HG03558 (cell line): ENCODE measurements around the gene BRCC3.

ENCODE experiments used
- ATAC-seq: cut with Tn5 transposase; IDR thresholded peaks from one replicate; pipeline ENCODE4 v1.9.1; 2021; ENCODE audit warnings: moderate number of reproducible peaks; ENCODE audit not compliant: unreplicated experiment; ENCODE audit errors: extremely low read depth

BRCC3 gene

DNA sequence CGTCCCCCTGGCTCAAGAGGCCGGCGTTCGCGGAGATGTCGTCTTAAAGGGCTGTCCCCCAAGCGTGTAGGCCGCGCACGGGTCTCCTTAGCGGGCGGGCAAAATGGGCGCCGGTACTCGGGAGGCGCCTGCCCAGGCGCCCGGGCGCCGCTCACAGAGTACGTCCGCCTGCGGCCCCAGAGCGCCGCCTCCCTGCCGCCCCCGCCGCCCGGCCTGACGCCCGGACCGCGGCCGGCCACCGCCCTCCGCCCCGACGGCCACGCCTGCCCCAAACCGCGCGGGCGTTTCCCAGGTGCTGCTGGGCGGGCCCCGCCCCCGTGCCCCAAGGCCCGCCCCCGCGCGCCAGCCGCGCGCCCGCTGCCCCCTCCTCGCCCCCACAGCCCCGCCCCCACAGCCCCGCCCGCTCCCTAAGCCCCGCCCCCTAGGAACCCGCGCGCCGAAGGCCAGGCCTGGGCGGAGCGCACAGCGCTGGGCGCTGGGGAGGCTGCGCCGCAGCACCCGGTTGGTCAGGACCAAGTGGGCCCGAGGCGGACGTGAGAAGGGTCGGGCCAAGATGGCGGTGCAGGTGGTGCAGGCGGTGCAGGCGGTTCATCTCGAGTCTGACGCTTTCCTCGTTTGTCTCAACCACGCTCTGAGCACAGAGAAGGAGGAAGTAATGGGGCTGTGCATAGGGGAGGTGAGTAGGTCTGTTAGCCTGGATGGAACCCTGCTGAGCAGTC, at the start of gene BRCC3, which contains the start of the genes CMC4 and MTCP1:
Gene BRCC3, plus strand, starts transcription at position 534 of the 719 bp plus-strand sequence. Its CDS starts 20 bp downstream, at position 554.
Gene CMC4, minus strand, starts transcription at position 162 of the 719 bp plus-strand sequence. CDS start 7,113 bp downstream, outside the sequence.
Gene MTCP1, minus strand, starts transcription at position 162 of the 719 bp plus-strand sequence. CDS start 5,126 bp downstream, outside the sequence.
- peak; percentile 88 for ATAC-seq

DNA sequence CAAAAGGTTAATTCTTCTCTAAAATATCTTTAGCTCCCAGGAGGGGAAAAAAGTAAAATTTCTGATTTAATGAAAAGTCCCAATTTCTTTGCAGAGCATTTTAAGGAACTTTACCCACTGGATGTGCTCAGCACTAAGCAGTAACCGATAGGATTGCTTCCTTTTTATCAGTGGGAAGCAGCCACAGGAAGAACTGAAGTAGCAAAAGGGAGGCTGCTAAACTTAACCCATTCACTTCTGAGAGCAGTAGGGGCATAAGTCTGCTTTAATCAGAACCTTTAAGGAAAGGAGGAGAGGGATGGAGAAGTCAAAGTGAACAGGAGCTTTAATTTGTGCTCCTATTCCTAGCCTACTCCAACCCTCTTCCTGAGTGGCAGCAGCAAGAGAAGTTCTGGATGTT, 48.7 kb upstream of the BRCC3 start, which contains the start of gene F8:
Gene F8, minus strand, starts transcription at position 139 of the 400 bp plus-strand sequence. CDS start 171 bp downstream, outside the sequence.
- no peak for ATAC-seq

DNA sequence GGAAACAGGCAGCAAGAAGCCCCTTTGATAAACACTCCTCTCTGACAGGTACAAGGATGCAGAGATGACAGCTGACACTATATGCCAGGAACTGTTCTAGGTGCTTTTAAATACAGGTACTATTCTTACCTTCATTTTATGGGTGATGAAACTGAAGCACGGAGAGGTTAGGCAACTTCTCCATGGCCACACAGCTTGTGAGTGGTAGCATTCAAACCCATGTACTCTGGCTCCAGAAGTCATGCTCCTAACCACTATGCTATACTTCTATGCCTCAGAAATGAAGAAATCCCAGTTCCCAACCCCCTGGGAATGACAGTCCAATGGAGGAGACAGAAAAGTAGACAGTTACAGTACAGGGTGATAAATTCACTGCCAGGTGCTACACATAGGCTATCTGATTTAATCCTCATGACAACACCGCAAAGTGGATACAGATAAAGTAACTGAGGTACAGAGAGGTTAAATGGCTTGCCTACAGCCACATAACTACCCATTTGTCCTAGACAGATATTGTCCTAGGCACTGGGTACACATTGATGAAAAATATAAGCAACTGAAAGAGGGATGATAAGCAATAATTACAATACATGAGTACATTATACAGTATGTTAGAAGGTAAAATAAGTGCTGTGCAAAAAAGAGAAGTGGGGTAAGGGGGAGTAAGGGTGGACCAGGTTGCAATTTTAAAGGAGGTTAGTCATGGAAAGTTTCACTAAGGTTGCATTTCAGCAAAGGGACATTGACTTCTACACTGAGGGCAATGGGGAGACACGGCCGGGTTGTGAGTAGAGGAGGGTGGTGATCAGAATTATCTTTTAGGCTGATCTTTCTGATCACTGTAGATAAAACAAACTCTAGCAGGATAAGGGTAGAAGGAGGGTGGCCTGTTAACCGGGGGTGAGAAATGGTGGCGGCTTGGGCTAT, 47.1 kb upstream of the BRCC3 start:
- no peak for ATAC-seq

DNA sequence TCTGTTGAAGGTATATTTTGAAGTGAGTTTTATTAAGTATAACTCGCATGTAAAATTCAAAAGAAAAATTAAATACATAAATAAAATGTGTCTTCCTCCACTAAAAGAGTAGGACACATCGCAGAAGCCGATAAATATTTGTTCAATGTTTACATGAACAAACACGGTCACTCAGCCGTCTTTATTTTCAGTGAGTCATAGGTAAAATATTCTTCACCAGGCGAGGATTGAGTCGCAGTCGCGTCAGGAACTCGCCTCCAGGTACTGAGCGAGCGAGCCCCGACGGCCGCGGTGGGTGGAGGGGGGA, 44.9 kb upstream of the BRCC3 start:
- no peak for ATAC-seq

DNA sequence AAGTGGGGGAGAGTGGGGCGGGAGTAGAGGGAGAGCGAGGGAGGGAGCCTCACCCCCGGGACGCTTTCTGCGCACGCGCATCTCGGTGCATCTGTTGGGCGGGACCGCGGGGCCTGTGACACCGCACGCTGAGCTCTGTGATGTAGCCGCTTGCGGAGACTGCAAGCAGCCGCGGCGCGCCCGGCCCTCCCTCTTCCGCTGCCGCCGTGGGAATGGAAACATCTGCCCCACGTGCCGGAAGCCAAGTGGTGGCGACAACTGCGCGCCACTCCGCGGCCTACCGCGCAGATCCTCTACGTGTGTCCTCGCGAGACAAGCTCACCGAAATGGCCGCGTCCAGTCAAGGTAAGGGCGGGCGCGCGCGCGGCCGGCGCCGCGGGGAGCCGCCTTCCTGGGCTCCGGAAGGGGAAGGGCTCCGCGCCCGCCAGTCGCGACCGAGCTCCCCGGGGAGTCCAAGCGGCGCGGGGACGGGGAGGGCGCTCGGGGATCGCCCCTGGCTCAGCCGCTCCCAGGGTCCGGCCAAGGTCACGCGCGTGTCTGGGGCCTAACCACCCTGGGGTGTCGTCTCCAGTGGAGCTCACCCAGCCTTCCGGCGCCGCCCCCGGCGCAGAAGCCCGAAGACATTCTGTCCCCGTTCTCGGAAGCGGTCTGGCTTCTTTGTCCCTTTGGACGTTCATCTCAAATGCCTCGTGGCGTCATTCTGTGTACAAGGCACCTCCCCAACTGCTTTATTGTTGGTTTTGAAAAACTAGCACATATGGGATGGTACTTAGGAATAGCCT, 44.4 kb upstream of the BRCC3 start, which contains the start of gene FUNDC2:
Gene FUNDC2, plus strand, starts transcription at position 118 of the 782 bp plus-strand sequence. Its CDS starts 95 bp downstream, at position 213.
- ATAC-seq, result peak; percentile 79

DNA sequence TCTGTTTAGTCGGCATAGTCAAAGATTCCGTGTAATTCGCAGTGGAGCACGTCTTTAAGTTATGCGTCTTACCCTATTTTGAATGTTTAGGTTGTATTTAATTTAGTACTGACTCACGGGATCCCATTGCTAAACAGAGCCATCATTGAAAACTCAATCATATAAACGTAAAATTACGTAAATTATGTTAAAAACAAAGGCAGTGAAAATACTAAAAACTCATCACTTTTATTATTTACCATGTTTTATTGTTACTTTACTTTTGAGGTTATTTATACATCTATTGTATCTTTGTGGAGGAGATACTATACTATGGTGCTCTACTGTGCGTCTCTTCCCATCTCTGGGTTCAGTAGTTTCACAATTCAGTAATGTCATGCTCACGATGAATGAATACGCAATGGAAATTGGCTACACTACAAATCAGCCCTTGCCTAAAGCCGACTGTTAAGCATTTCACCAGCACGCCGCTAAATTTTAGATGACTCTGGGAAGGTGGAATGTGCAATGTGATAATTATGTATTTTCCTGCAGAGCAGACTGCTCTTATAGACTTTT, 43.7 kb upstream of the BRCC3 start:
- no peak for ATAC-seq

DNA sequence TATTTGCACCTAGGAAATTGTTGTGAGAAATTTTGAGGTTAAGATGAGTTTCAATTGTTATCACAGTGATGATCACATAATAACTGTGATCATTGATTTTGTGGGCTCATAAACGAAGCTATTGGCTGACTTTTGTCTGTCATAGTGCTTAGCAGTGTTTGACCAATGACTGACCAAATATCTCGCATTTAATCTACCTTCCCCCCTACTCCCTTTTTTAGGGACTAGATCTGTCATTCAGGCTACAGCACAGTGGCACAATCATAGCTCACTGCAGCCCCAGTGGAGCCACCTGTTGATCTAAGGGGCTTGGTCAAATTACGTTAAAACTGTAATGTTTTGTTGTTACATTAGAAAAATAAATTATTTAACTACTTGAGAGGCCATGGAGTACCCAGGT, 43.2 kb upstream of the BRCC3 start:
- ATAC-seq, result no peak

DNA sequence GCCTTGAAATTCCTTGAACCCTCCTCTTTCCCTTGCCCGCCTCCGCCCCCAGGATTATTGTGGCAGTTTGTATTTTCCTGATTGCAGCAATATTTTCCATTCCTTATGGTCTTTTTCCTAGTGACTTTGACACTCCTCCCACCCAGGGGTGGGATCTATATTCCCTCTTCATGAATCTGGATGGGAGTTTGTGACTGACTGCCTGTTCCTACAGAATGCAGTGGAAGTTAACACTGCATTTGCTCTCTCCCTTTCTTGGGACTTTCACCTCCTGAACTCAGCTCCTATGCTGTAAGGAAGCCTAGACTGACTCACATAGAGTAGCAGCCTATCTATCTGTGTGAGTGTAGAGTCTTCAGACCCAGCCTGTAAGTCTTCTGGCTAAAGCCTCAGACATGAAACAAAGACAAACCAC, 42.4 kb upstream of the BRCC3 start:
- no peak for ATAC-seq

DNA sequence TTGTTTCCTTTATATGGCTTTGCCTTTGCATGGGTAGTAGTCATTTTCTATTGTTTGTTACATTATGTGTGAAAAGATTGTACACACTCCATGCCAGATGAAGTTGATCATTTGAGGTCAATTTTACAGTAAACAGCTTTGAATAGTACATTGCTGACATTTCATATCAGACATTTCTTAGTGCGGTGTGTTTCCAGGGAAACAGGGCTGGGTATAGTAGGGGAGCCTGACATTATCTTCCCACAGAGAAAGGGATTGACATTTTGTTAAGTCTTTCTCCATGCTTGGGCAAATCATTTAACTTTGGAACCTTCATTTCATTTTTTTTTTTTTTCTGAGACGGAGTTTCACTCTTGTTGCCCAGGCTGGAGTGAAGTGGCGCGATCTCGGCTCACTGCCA, 39.7 kb upstream of the BRCC3 start:
- ATAC-seq, result no peak

DNA sequence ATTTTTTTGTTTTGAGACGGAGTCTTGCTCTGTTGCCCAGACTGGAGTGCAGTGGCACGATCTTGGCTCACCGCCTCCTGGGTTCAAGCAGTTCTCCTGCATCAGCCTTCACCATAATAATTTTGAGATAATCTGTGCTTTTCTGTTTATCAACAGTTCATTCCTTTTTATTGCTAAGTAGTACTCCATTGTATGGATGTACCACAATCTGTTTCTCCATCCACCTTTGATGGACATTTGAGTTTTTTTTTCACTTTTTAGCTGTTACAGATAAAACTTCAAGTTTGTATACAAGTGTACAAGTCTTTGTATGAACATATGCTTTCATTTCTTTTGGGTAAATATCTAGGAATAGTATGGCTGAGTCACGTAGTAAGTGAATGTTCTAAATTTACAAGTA, 35.6 kb upstream of the BRCC3 start:
- ATAC-seq, result no peak

DNA sequence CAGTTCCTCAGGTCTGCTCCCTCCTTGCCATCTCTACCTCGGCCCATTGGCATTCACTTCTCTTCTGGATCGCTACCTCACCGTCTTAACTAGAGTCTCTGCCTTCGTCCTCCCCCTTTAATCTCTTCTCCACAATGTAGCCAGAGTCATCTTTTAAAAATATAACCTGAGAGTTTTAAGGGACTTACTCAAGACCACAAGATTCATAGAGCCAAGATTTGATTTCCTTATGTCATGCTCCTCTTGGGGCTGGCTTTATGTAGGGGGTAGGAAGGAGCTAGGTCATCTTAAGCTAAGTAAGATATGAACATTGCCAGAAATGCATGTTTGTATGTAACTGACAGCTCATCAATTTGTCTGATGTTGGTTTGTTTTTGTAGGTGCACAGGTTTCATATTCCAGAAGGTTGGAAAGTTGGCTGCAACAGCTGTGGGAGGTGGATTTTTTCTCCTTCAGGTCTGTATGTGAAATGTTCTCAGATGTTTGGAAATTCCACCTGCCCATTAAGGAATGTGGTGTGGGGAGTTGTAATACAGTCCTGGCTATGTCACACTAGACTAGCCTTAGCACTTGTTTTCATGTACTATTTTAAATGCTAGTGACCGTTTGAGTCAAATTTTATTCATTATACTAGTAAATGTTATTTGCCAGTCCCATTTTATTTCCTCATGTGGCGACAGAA, 25.0 kb upstream of the BRCC3 start:
- no peak for ATAC-seq

DNA sequence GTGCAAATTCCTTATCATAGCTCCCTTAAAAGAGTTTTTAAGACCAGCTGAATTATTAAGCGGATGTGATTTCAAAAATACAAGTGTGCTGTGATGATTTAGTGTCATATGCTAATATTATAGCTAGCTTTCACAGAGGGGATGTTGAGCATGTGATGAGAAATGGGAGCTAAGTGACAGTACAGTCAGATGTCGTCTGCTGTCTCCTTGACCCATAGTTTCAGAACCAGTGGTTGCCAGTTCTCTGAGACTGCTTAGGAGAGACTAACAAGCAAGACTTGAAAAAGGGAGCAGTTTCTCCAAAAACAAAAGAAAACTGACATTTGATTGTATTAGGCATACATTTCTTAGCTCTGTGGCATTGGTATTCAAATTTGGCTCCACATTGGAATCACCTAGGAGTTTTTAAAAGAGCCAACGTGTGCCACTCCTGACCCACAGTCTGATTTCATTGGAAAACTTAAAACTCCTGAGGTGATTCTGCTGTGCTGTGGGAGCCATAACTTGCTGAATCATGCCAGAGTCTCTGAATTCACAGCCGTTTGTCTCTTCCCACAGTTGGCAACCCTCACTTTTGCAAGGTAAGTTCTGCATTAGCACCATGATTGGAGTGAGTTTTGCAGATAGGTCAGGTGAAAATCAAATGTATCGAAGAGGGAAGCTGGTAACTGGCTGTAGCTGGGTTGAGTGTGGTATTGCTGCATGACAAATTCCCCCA, 24.3 kb upstream of the BRCC3 start:
- ATAC-seq, result no peak

DNA sequence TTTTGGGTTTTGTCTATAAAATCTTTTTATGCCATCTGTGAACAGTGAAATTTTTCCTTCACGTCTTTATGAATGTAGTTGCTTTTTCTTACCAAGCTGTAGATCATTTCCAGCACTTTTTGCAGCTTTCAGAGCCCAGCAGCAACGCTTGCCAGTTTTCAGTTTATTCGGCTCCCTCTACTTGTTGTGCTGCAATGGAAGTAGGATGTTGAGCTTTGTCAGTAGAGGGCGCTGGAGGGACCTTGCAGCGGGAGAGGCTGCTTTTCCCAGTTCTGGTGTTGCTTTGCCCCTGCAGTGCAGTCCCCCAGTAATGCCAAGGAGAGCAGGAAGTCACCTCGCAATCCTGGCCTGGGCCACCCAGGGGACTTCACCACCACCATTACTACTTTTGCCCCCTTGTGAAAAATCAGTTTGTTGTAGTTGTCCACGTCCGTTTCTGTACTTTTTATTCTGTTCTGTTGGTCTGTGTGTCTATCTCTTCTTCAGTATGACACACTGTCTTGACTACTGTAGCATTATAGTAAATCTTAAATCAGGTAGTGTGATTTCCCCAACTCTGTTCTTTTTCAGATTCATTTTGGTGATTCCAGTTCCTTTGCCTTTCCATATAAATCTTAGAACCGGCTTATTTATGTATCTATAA, 22.2 kb upstream of the BRCC3 start:
- no peak for ATAC-seq

DNA sequence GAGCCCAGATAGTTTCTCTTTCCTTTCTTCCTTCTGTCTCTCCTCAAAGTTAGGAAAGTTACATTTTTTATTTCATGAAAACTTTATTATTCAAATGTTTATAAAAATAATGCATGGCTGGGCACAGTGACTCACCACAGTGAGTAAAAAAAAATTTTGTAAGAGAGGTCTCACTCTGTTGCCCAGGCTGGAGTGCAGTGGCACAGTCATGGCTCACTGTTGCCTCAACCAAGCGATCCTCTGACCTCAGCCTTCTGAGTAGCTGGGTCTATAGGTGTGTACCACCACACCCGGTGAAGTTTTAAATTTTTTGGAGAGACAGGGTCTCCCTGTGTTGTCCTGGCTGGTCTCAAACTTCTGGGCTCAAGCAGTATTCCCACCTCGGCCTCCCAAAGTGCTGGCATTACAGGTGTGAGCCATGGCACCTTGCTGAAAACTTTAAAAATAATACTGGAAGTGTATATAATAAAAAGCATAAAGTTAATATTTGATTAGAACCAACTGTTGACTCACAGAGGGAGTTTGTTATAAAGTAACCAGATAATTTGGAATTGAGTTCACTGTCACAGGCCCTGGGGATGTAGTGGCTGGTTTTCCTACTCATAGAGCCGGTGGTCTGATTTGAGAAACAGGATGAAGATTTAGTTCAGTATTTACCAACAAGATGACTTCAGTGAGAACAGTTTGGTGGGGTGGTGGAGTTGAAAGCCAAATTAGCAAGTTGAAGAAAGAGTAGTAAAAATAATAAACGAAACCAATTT, 18.4 kb upstream of the BRCC3 start:
- ATAC-seq, result no peak

DNA sequence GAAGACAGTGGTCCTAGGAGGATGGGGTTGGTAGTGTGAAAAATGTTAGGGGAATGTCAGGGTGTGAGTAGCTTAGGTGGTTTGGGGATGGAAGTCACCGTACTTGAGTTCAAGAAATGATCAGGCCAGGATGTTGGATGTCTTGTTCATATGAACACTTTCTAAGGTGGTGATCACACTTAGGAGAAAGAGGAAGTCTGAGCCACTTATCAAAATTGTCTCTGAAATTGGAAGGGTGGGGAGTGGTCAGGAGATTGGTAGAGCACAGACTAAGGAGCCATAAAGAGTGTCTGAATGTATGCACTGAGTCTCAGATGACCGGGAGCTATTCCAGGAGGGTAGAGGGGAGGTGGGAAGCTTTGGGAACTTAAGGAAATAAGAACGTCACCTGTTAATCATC, 17.7 kb upstream of the BRCC3 start:
- ATAC-seq, result no peak

DNA sequence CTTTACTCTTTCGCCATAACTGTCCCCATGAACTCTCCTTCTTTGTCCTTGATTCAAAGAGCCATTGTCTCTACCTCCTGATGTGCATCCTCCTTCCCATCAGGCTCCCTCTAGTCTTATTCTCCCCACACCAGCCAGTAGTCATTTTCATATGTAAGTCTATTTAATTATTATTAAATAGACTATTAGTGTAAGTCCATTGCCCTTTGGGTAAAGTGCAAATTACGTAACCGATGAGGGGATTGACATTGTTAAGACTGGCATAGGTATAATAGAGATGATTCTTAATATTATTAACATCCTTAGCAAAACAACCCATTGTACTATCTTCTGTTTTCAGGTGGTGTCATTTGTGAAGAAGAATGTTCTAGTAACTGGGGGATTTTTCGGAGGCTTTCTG, 17.1 kb upstream of the BRCC3 start:
- ATAC-seq, result no peak

DNA sequence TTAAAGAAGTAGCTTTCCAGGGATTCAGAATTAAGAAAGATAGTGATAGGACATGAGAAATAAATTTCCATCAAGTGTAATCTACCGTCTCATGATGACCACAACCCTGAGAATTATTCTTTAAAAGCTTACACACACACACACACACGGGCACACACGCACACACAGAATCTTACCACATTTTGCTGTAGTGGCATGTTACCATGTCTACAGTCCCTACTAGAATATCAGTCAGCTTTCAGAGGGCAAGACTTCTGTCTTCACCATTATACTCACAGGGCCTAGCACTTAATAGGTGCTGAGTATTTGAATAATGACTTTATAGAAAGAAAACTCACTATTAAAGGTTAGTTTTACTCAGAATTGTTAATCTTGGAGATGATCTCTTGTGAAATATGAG, 15.8 kb upstream of the BRCC3 start:
- no peak for ATAC-seq

DNA sequence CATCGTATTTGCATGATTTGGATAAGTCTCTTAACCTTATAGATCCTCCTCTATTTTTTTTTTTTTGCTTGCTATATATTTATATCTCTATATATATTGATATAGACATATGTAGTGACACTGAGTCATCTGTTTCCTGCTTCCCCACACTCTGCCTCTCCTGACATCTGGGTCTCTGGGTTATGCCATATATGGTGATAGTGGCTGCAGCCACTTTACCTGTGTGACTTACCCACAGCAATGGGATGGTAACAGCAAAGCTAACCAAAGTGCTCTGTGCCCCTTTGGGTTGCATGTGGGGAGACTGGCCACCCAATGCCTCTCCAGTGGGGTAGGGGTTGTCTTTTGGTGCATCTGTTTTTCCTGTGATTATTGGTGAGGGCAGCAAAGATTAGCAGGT, 14.8 kb upstream of the BRCC3 start:
- ATAC-seq, result no peak
